Breast epithelium (tissue), 3 donors: ENCODE measurements around the gene NAALADL2.
"Not testable (repeated sequence)": the region's sequence is repeated elsewhere in the genome, so short reads cannot be mapped to it uniquely, and the experiment has no call there.

Experiments used
- POLR2AphosphoS5 ChIP-seq, 3 donors: sonication (generic); formaldehyde crosslinking; IDR thresholded peaks; one replicate each; pipeline ENCODE4 v1.6.1; 2017; ENCODE audit warnings: antibody characterized with exemption in 3 of 3
- TF ChIP-seq, protein P1 (sequence below), 3 donors: fragments of 450-650 bp; IDR thresholded peaks; one replicate each; pipeline ENCODE4 v1.5.1; 2016 to 2017; ENCODE audit warnings: antibody characterized with exemption in 3 of 3, mild to moderate bottlenecking in 3 of 3, moderate library complexity in 3 of 3

DNA sequence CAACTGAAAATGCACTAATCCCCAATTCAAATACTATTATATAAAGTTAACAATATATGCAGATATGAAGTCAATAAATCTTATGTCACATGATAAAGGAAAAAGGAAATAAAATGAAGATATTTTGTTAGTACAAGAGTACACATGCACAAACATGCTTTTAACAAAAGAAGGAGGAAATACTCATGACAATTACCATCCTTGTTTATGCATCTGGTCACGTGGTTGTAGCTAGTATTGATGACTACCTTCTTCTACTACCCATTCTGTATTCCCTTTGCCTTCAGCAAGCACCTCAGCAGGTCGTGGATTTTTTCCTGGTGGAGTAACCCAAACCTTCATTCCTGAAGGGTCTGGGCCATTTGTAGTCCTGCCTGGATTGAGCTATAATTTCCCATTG is 669.6 kb downstream of the NAALADL2 start:
- TF ChIP-seq, protein P1, sequence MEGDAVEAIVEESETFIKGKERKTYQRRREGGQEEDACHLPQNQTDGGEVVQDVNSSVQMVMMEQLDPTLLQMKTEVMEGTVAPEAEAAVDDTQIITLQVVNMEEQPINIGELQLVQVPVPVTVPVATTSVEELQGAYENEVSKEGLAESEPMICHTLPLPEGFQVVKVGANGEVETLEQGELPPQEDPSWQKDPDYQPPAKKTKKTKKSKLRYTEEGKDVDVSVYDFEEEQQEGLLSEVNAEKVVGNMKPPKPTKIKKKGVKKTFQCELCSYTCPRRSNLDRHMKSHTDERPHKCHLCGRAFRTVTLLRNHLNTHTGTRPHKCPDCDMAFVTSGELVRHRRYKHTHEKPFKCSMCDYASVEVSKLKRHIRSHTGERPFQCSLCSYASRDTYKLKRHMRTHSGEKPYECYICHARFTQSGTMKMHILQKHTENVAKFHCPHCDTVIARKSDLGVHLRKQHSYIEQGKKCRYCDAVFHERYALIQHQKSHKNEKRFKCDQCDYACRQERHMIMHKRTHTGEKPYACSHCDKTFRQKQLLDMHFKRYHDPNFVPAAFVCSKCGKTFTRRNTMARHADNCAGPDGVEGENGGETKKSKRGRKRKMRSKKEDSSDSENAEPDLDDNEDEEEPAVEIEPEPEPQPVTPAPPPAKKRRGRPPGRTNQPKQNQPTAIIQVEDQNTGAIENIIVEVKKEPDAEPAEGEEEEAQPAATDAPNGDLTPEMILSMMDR (IDR thresholded peaks at IDR 0.05), result not testable (repeated sequence)
- TF ChIP-seq POLR2AphosphoS5 (IDR thresholded peaks at IDR 0.05), result not testable (repeated sequence)
